ENCODE measurements around the gene LAMP1.

LAMP1 gene

DNA sequence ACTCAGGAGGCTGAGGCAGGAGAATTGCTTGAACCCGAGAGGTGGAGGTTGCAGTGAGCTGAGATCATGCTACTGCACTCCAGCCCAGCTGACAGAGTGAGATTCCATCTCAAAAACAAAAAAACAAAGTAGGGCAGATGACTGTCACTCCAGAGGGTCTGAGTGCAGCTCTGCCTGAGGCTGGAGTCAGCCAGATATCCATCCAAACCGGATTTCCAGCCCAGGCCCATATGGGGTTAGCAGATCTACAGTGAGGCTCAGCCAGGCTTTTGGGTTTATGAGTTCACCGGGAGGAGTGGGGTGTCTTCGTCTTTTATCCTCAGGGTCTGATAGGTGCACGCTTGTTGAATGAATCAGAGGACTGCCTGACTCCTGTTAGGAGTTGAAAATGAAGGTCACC, 19.0 kb downstream of the LAMP1 start:
- TF ChIP-seq, protein P1, sequence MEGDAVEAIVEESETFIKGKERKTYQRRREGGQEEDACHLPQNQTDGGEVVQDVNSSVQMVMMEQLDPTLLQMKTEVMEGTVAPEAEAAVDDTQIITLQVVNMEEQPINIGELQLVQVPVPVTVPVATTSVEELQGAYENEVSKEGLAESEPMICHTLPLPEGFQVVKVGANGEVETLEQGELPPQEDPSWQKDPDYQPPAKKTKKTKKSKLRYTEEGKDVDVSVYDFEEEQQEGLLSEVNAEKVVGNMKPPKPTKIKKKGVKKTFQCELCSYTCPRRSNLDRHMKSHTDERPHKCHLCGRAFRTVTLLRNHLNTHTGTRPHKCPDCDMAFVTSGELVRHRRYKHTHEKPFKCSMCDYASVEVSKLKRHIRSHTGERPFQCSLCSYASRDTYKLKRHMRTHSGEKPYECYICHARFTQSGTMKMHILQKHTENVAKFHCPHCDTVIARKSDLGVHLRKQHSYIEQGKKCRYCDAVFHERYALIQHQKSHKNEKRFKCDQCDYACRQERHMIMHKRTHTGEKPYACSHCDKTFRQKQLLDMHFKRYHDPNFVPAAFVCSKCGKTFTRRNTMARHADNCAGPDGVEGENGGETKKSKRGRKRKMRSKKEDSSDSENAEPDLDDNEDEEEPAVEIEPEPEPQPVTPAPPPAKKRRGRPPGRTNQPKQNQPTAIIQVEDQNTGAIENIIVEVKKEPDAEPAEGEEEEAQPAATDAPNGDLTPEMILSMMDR (IDR thresholded peaks at IDR 0.05; ENCODE audit: low read depth, low read length), result no peak
- no peak for DNase-seq
- Histone ChIP-seq H3K27me3 (ENCODE audit: insufficient read depth, low read depth, severe bottlenecking) (no peaks in the 10 kb centered on the region), H3K9me3 (ENCODE audit: severe bottlenecking) (no peaks in the 10 kb centered on the region), H3K4me3 (ENCODE audit: low read depth, low read length) (no peak overlapping the region), H3K36me3 (peaks cover 65% of the 10 kb centered on the region), H3K27ac (no peak overlapping the region)

DNA sequence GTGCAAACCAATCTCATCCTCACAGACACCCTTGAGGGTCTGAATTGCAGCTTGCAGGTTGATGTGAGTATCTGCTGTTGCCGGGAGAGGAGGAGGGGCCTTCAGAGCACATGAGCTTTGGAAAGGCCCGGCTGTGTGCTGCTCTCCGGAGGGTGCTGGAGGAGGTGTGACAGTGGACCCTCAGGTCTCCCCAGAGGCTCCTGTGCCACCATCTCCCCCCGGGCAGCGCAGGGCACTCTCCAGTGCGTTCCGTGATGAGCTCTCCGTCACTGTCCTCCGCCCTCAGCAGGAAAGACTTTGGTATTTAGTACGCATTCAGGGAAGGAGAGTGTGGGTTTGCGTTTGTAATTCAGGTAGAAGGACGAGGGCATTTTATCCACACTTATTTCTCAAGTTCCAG, 20.0 kb downstream of the LAMP1 start:
- H3K27ac ChIP-seq, result no peak overlapping the region
- no peaks in the 10 kb centered on the region for H3K9me3 ChIP-seq (ENCODE audit: severe bottlenecking)
- no peaks in the 10 kb centered on the region for H3K27me3 ChIP-seq (ENCODE audit: insufficient read depth, low read depth, severe bottlenecking)
- no peak overlapping the region for H3K4me3 ChIP-seq (ENCODE audit: low read depth, low read length)
- no peak for DNase-seq
- H3K36me3 ChIP-seq, result peaks cover 65% of the 10 kb centered on the region
- TF ChIP-seq, protein P1 (IDR thresholded peaks at IDR 0.05; ENCODE audit: low read depth, low read length), result no peak

DNA sequence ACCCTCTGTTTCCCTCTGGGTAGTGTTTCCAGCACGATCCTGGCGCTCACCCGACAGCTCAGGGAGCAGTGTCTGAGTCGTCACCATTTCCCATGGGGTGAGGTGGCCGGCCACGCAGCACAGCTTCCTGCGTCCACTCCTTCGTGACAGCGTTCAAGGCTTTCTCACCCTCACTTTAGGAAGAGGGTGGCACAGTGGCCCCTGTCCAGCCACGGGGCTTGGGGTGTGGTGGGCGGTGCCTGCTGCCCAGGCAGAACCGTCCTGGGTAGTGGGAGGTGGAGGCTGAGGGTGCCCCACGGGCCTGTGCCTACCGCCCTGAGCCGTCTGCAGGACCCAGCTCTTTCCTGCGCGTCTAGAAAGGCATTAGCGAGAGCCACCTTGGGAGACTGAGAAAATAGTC, 21.9 kb downstream of the LAMP1 start:
- Histone ChIP-seq H3K27me3 (ENCODE audit: insufficient read depth, low read depth, severe bottlenecking) (no peaks in the 10 kb centered on the region), H3K27ac (no peak overlapping the region), H3K36me3 (peaks cover 69% of the 10 kb centered on the region), H3K4me3 (ENCODE audit: low read depth, low read length) (no peak overlapping the region), H3K9me3 (ENCODE audit: severe bottlenecking) (no peaks in the 10 kb centered on the region)
- TF ChIP-seq, protein P1 (IDR thresholded peaks at IDR 0.05; ENCODE audit: low read depth, low read length), result no peak
- DNase-seq, result no peak

DNA sequence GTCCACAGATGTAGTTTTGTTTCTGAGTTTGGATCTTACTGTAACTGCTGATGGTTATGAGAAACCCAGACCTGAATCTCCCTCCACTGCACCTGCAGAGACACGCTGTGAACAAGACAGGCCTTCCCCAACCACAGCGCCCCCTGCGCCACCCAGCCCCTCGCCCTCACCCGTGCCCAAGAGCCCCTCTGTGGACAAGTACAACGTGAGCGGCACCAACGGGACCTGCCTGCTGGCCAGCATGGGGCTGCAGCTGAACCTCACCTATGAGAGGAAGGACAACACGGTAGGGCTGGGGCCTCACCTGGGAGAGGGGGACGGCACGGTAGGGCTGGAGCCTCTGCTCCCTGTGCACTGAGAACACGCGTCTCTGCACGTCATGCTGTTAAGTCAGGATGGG, 22.3 kb downstream of the LAMP1 start:
- Histone ChIP-seq H3K27ac (no peak overlapping the region), H3K36me3 (peaks cover 73% of the 10 kb centered on the region), H3K9me3 (ENCODE audit: severe bottlenecking) (no peaks in the 10 kb centered on the region), H3K27me3 (ENCODE audit: insufficient read depth, low read depth, severe bottlenecking) (no peaks in the 10 kb centered on the region), H3K4me3 (ENCODE audit: low read depth, low read length) (no peak overlapping the region)
- TF ChIP-seq, protein P1 (IDR thresholded peaks at IDR 0.05; ENCODE audit: low read depth, low read length), result no peak
- no peak for DNase-seq

DNA sequence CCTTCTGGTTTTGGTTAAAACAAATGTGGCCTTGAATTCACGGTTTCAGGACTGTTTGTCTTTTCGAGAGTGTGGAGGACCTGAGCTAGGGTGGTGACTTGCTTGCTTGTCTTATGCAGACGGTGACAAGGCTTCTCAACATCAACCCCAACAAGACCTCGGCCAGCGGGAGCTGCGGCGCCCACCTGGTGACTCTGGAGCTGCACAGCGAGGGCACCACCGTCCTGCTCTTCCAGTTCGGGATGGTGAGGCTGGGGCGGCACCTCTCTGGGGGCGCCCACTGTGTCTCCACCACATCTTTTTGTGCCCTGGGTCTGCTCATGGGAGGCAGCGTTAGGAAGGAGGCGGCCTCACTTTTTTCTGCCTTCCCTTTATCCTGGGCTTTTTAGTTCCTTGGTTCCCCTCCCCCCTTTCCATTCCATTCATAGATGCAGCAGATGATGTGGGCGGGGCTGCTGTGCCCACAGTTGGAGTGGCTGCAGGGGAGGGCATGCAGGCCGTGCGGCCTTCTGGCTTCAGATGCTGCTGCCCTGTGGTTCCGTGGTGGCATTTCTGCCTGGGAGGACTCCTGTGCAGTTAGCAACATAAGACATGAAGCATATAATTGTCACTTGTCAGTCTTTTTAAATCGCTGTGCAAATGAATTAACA, 23.3 kb downstream of the LAMP1 start:
- Histone ChIP-seq H3K27me3 (ENCODE audit: insufficient read depth, low read depth, severe bottlenecking) (no peaks in the 10 kb centered on the region), H3K36me3 (peaks cover 81% of the 10 kb centered on the region), H3K9me3 (ENCODE audit: severe bottlenecking) (no peaks in the 10 kb centered on the region), H3K27ac (peak overlapping the region; percentile 7), H3K4me3 (ENCODE audit: low read depth, low read length) (no peak overlapping the region)
- TF ChIP-seq, protein P1 (IDR thresholded peaks at IDR 0.05; ENCODE audit: low read depth, low read length), result no peak
- DNase-seq, result peak; percentile 58

DNA sequence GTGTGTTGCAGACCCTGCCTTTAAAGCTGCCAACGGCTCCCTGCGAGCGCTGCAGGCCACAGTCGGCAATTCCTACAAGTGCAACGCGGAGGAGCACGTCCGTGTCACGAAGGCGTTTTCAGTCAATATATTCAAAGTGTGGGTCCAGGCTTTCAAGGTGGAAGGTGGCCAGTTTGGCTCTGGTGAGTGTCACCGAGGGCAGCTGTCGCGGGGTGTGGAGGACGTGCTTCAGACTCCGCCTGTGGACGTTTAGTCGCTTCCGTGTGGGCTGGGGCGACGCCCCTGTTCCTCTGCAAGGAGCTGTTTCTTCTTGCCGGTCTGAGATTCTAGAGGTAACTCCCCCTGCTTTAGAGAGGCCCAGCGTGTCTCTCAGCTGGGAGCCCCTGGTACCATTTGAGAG, 24.5 kb downstream of the LAMP1 start:
- H3K9me3 ChIP-seq (ENCODE audit: severe bottlenecking), result no peaks in the 10 kb centered on the region
- peaks cover 89% of the 10 kb centered on the region for H3K36me3 ChIP-seq
- H3K4me3 ChIP-seq (ENCODE audit: low read depth, low read length), result no peak overlapping the region
- no peak overlapping the region for H3K27ac ChIP-seq
- H3K27me3 ChIP-seq (ENCODE audit: insufficient read depth, low read depth, severe bottlenecking), result no peaks in the 10 kb centered on the region
- TF ChIP-seq, protein P1 (IDR thresholded peaks at IDR 0.05; ENCODE audit: low read depth, low read length), result no peak
- DNase-seq, result no peak

All from WERI-Rb-1 (cell line).